ENCODE data around the gene C1orf115. TPM values are rescaled to one million over a fixed set of nuclear protein-coding genes. Genes with fewer than 3 reads are reported as not detected.
A peak's percentile ranks its signal among the peaks of the same experiment; 100 is the strongest.

Gene C1orf115
- total RNA-seq, 4 donors from 2014 or later = 10.0 to 24.5 (median 14.8) TPM

DNA sequence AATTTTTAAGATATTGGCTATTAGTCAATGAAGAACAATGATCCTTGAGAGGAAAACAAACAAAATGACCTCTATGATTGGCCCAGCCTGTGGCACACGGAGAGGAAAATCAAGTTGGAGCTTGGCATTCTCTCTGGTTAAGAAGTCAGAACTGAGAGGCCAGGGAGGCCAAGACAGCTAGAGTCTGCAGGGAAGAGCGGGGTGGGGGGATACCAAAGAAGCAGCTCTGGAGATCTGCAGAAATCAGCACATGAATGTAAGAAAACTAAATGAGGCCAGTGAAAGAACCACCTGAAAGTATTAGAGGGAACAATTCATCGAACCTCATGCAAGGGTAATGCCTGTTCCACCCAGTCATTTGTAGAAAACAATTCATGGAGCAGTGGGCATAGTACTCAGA, 23.8 kb upstream of the C1orf115 start:
- no peaks in the 10 kb centered on the region for H3K9me3 ChIP-seq
- H3K27me3 ChIP-seq = no peaks in the 10 kb centered on the region
- no peaks in the 10 kb centered on the region for H3K4me1 ChIP-seq
- TF ChIP-seq EP300 (IDR thresholded peaks at IDR 0.05) = no peak
- no peak for TF ChIP-seq POLR2A (IDR thresholded peaks at IDR 0.05)
- TF ChIP-seq POLR2AphosphoS5 (IDR thresholded peaks at IDR 0.05) = no peak
- TF ChIP-seq, protein P1, sequence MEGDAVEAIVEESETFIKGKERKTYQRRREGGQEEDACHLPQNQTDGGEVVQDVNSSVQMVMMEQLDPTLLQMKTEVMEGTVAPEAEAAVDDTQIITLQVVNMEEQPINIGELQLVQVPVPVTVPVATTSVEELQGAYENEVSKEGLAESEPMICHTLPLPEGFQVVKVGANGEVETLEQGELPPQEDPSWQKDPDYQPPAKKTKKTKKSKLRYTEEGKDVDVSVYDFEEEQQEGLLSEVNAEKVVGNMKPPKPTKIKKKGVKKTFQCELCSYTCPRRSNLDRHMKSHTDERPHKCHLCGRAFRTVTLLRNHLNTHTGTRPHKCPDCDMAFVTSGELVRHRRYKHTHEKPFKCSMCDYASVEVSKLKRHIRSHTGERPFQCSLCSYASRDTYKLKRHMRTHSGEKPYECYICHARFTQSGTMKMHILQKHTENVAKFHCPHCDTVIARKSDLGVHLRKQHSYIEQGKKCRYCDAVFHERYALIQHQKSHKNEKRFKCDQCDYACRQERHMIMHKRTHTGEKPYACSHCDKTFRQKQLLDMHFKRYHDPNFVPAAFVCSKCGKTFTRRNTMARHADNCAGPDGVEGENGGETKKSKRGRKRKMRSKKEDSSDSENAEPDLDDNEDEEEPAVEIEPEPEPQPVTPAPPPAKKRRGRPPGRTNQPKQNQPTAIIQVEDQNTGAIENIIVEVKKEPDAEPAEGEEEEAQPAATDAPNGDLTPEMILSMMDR (IDR thresholded peaks at IDR 0.05) = no peak
- DNase-seq (ENCODE audit: low spot score in 2 of 2) = no peak
- 91% methylated on average over 3 of the region's 3 CpGs for WGBS
- no peak overlapping the region for H3K27ac ChIP-seq
- no peak overlapping the region for H3K4me3 ChIP-seq
- H3K36me3 ChIP-seq = peaks cover 3% of the 10 kb centered on the region

DNA sequence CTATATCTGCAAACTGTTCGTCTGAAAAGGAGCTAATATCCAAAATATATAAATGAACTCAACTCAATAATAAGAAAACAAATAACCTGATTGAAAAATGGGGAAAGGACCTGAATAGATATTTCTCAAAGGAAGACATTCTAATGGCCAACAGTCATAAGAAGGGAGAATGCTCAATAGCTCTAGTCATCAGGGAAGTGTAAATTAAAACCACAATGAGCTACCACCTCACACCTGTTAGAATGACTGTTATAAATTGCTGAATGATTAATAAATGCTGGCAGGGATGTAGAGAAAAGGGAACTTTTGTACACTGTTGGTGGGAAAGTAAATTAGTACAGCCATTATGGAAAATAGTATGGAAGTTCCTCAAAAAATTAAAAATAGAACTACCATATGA, 21.2 kb upstream of the C1orf115 start:
- H3K4me3 ChIP-seq = no peak overlapping the region
- DNase-seq (ENCODE audit: low spot score in 2 of 2) = no peak
- no peak overlapping the region for H3K27ac ChIP-seq
- no peaks in the 10 kb centered on the region for H3K36me3 ChIP-seq
- H3K4me1 ChIP-seq = no peaks in the 10 kb centered on the region
- TF ChIP-seq EP300 (IDR thresholded peaks at IDR 0.05) (no peak), POLR2AphosphoS5 (IDR thresholded peaks at IDR 0.05) (no peak), POLR2A (IDR thresholded peaks at IDR 0.05) (no peak)
- no peaks in the 10 kb centered on the region for H3K27me3 ChIP-seq
- no peaks in the 10 kb centered on the region for H3K9me3 ChIP-seq
- 76% methylated on average over 1 of the region's 1 CpG for WGBS

- no peak for TF ChIP-seq EP300 (IDR thresholded peaks at IDR 0.05)
- TF ChIP-seq POLR2AphosphoS5 (IDR thresholded peaks at IDR 0.05) = no peak
- no peak for TF ChIP-seq POLR2A (IDR thresholded peaks at IDR 0.05)
- Histone ChIP-seq H3K9me3 (no peaks in the 10 kb centered on the region), H3K4me1 (no peaks in the 10 kb centered on the region)
Measured at GRCh38 chr1:220670365-220670764, 19.8 kb upstream of the C1orf115 start.

GRCh38 chr1:220673921-220674320, 16.2 kb upstream of the C1orf115 start:
- Histone ChIP-seq H3K4me3 (no peak overlapping the region), H3K9me3 (no peaks in the 10 kb centered on the region), H3K36me3 (no peaks in the 10 kb centered on the region), H3K27ac (no peak overlapping the region), H3K4me1 (no peaks in the 10 kb centered on the region), H3K27me3 (peaks cover 5% of the 10 kb centered on the region)
- TF ChIP-seq POLR2A (IDR thresholded peaks at IDR 0.05) (no peak), EP300 (IDR thresholded peaks at IDR 0.05) (no peak), POLR2AphosphoS5 (IDR thresholded peaks at IDR 0.05) (no peak)
- TF ChIP-seq, protein P1 (IDR thresholded peaks at IDR 0.05) = no peak
- no peak for DNase-seq (ENCODE audit: low spot score in 2 of 2)
- WGBS = 84% methylated on average over 1 of the region's 1 CpG

More at GRCh38 chr1:220670365-220670764, 19.8 kb upstream of the C1orf115 start:
- Histone ChIP-seq H3K36me3 (no peaks in the 10 kb centered on the region), H3K27me3 (peaks cover 5% of the 10 kb centered on the region), H3K4me3 (no peak overlapping the region), H3K27ac (no peak overlapping the region)
- DNase-seq (ENCODE audit: low spot score in 2 of 2) = no peak

DNA sequence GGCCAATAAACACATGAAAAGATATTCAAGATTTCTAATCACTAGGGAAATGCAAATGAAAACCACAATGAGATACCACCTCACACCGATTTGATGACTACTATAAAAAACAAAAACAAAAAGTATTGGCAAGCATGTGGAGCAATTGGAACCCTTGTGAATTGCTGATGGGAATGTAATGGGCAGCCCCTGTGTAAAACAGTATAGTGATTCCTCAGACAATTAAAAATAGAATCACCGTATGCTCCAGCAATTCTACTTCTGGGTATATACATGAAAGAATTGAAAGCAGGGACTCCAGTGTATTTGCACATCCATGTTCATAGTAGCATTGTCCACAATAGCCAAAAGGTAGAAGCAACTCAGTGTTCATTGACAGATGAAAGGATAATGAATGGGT, 12.9 kb upstream of the C1orf115 start:
- Histone ChIP-seq H3K27ac (no peak overlapping the region), H3K4me1 (no peaks in the 10 kb centered on the region), H3K36me3 (no peaks in the 10 kb centered on the region), H3K4me3 (no peak overlapping the region), H3K27me3 (peaks cover 5% of the 10 kb centered on the region), H3K9me3 (no peaks in the 10 kb centered on the region)
- WGBS = 85% methylated on average over 2 of the region's 2 CpGs
- no peak for TF ChIP-seq EP300 (IDR thresholded peaks at IDR 0.05)
- TF ChIP-seq POLR2A (IDR thresholded peaks at IDR 0.05) = no peak
- TF ChIP-seq, protein P1 (IDR thresholded peaks at IDR 0.05) = no peak
- no peak for TF ChIP-seq POLR2AphosphoS5 (IDR thresholded peaks at IDR 0.05)
- DNase-seq (ENCODE audit: low spot score in 2 of 2) = no peak

DNA sequence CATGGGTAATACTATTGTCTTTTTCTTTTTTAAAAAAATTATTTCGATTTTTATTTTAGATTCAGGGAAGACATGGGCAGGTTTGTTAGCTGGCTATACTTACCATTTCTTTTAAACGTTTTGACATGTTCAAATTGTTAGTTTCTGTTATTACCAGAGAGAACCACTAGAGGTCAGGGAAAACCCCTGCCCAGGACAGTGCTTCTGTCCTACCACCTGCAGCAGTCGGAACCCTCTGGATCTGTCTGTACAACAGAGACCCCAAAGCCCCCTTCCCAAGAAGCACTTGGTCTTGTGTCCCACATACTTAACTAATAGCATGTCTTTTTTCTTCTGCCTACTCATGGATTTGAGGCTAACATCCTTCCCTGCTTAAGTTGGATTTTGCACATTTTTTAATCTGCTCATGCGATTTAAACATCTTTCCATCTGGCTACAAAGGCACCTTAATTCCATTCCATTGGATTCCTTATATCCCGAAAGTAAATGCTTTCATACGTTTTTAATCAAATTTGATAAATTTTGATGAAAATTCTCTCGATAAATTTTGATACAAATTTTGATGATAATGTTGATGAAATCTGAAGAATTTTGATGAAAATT, 10.0 kb upstream of the C1orf115 start:
- H3K27ac ChIP-seq = no peak overlapping the region
- DNase-seq (ENCODE audit: low spot score in 2 of 2) = no peak
- no peak overlapping the region for H3K4me3 ChIP-seq
- H3K36me3 ChIP-seq = no peaks in the 10 kb centered on the region
- H3K27me3 ChIP-seq = no peaks in the 10 kb centered on the region
- 34% methylated on average over 7 of the region's 7 CpGs for WGBS
- TF ChIP-seq POLR2A (IDR thresholded peaks at IDR 0.05) (no peak), EP300 (IDR thresholded peaks at IDR 0.05) (no peak), POLR2AphosphoS5 (IDR thresholded peaks at IDR 0.05) (no peak)
- TF ChIP-seq, protein P1 (IDR thresholded peaks at IDR 0.05) = peak; percentile 34 to 63
- no peaks in the 10 kb centered on the region for H3K9me3 ChIP-seq
- H3K4me1 ChIP-seq = no peaks in the 10 kb centered on the region
